Transverse colon (tissue), 4 donors: Measurements from ENCODE around the gene BCORL1.
A peak's percentile ranks its signal among the peaks of the same experiment; 100 is the strongest.

ENCODE experiments used
- EP300 ChIP-seq: sonication (generic); formaldehyde crosslinking; IDR thresholded peaks from one replicate; pipeline ENCODE4 v1.6.1; 2017; ENCODE audit warnings: antibody characterized with exemption, low read depth
- POLR2A ChIP-seq: fragments of 450-650 bp; IDR thresholded peaks from one replicate; pipeline ENCODE4 v1.6.1; 2016; ENCODE audit warnings: antibody characterized with exemption, mild to moderate bottlenecking, moderate library complexity
- POLR2AphosphoS5 ChIP-seq, 3 donors: sonication (generic); formaldehyde crosslinking; IDR thresholded peaks; one replicate each; pipeline ENCODE4 v1.6.1; 2016; ENCODE audit warnings: antibody characterized with exemption in 3 of 3
- TF ChIP-seq, protein P1 (sequence below), 5 experiments: fragments of 200-600 bp in 3 of 5; fragments of 450-650 bp in 2 of 5; sonication (generic) in 3 of 5; IDR thresholded peaks; 1 replicate in 2 of 5; 2 replicates in 3 of 5; pipeline ENCODE4 v1.5.1; 2016 to 2017; ENCODE audit warnings: antibody characterized with exemption in 5 of 5, inconsistent platforms in 3 of 5, mild to moderate bottlenecking in 2 of 5, moderate library complexity in 1 of 5

DNA sequence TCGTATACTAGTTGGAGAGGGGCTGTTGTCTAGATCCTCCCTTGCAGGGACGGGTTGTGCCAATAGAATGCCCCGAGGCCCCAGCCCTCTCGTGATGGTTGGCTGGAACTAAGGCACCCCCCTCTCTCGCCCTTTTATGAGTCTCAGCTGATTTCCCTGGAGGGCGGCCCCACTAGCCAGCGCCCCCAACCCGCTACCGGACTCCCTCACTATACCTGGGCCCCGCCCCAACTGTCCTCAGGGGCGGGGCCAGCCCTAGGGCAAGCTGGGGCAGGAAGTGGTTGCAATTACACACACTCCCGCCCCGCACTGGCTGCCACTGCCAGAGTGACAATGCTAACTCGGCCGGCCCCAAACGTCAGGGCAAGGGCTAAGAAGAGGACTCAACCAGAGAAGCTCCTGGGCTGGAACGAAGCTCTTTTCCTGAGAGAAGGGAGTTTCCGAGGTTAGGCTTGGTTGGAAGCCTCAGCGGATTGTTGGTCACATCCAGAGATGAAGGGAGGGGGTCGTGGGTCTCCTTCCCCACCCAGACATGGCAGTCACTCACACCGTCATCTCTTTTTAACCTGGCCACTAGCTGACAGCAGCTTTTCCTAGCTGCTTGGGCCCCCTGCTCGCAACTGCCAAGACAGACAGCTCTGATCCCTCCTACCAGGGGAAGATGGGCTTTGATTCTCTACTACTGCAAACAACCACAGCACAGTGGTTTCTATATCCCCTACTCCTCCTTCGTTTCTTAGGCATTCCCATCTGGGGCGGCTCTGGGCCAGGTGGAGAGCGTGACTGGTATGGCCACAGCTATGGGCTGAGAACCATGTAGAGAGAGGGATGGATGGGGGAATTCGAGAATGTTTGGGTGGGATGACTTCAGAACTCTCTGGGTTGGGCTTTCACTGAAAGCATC, 21.0 kb upstream of the BCORL1 start:
- TF ChIP-seq, protein P1, sequence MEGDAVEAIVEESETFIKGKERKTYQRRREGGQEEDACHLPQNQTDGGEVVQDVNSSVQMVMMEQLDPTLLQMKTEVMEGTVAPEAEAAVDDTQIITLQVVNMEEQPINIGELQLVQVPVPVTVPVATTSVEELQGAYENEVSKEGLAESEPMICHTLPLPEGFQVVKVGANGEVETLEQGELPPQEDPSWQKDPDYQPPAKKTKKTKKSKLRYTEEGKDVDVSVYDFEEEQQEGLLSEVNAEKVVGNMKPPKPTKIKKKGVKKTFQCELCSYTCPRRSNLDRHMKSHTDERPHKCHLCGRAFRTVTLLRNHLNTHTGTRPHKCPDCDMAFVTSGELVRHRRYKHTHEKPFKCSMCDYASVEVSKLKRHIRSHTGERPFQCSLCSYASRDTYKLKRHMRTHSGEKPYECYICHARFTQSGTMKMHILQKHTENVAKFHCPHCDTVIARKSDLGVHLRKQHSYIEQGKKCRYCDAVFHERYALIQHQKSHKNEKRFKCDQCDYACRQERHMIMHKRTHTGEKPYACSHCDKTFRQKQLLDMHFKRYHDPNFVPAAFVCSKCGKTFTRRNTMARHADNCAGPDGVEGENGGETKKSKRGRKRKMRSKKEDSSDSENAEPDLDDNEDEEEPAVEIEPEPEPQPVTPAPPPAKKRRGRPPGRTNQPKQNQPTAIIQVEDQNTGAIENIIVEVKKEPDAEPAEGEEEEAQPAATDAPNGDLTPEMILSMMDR (IDR thresholded peaks at IDR 0.05): no peak
- peak; percentile 65 for TF ChIP-seq POLR2A
- TF ChIP-seq POLR2AphosphoS5 (IDR thresholded peaks at IDR 0.05): peak in 2 of 3 donors; percentile 65 to 68
- no peak for TF ChIP-seq EP300
